HepG2 (cell line): ENCODE data around the gene CD68. TPM values are rescaled to one million over a fixed set of nuclear protein-coding genes. Genes with fewer than 3 reads are reported as not detected.

ENCODE experiments used
- ATAC-seq: fragments of 200-7000 bp; cut with Tn5 transposase; 3 replicates; pipeline ENCODE4 v1.9.1; 2020; ENCODE audit warnings: mild to moderate bottlenecking, moderate library complexity
- BruUV-seq: library from RNA; stranded (reverse); fragments of 400-500 nt; replicated peaks from 2 replicates; lab custom pipeline; 2021; lab: Mats Ljungman, UMichigan
- CTCF ChIA-PET: fragments of 300-600 bp; formaldehyde crosslinking; extraction: SDS; loops from one replicate; lab custom pipeline; 2021; ENCODE audit warnings: low total read pairs, inconsistent platforms, low intra/inter-chr PET ratio; lab: Yijun Ruan, JAX
- POLR2A ChIA-PET: fragments of 350-600 bp; sonication (Branson Sonifier 250); formaldehyde crosslinking; loops from one replicate; lab custom pipeline; 2020; ENCODE audit warnings: antibody characterized with exemption, inconsistent platforms; lab: Yijun Ruan, JAX
- DNase-seq: peaks from one replicate; pipeline ENCODE4 v3.0.0-alpha.2; 2015; ENCODE audit warnings: low spot score
- FAIRE-seq: peaks from 3 replicates; lab custom pipeline; 2011; peaks lifted over from hg19 to GRCh38; lab: Jason Lieb, UNC
- H2AFZ ChIP-seq: one replicate; pipeline ENCODE4 v1.6.1; 2011; ENCODE audit warnings: low read length, inconsistent platforms
- H3K27ac ChIP-seq: fragments of 300-600 bp; 3 replicates; pipeline ENCODE4 v1.8.0; 2011; ENCODE audit warnings: mixed run types, mild to moderate bottlenecking, mixed read lengths, low read length, inconsistent platforms; ENCODE audit not compliant: insufficient read depth; ENCODE audit errors: extremely low read length
- H3K27me3 ChIP-seq, 2 experiments: fragments of 200-600 bp in 1 of 2; 2 replicates in 1 of 2; 3 replicates in 1 of 2; pipeline versions ENCODE4 v1.6.0 to v1.8.0; 2011; ENCODE audit warnings: low read length in 2 of 2, mild to moderate bottlenecking in 2 of 2, moderate library complexity in 2 of 2, inconsistent platforms in 1 of 2; ENCODE audit not compliant: insufficient read depth in 2 of 2, control insufficient read depth in 1 of 2
- H3K36me3 ChIP-seq, 2 experiments: fragments of 200-600 bp in 1 of 2; replicated peaks in 1 of 2; 2 replicates in 1 of 2; 3 replicates in 1 of 2; pipeline versions ENCODE4 v1.5.1 to v1.8.0; 2011; ENCODE audit warnings: low read length in 2 of 2, inconsistent platforms in 1 of 2; ENCODE audit not compliant: insufficient read depth in 2 of 2, control insufficient read depth in 1 of 2
- H3K4me1 ChIP-seq: 2 replicates; pipeline ENCODE4 v1.5.1; 2012; ENCODE audit warnings: low read length, inconsistent platforms; ENCODE audit not compliant: insufficient read depth
- H3K4me2 ChIP-seq: 2 replicates; pipeline ENCODE4 v1.6.0; 2011; ENCODE audit warnings: low read depth, low read length, inconsistent platforms
- H3K4me3 ChIP-seq, 3 experiments: fragments of 200-600 bp in 1 of 3; sonication (generic), shearing (Covaris generic) in 1 of 3; replicated peaks in 1 of 3; 2 replicates each; pipeline ENCODE4 v1.5.1; 2011 to 2016; ENCODE audit warnings: low read length in 3 of 3, inconsistent platforms in 2 of 3, low read depth in 2 of 3, mild to moderate bottlenecking in 2 of 3, control low read depth in 1 of 3, mixed read lengths in 1 of 3; ENCODE audit not compliant: insufficient read depth in 1 of 3
- H3K79me2 ChIP-seq: one replicate; pipeline ENCODE4 v1.6.1; 2011; ENCODE audit warnings: low read length, inconsistent platforms; ENCODE audit not compliant: insufficient read depth
- H3K9ac ChIP-seq: 2 replicates; pipeline ENCODE4 v1.6.0; 2011; ENCODE audit warnings: mild to moderate bottlenecking, low read depth, low read length, inconsistent platforms; ENCODE audit not compliant: insufficient read depth
- H3K9me3 ChIP-seq: 2 replicates; pipeline ENCODE4 v1.5.1; 2012; ENCODE audit warnings: mild to moderate bottlenecking, low read length
- H4K20me1 ChIP-seq: 2 replicates; pipeline ENCODE4 v1.6.0; 2011; ENCODE audit warnings: inconsistent platforms, mild to moderate bottlenecking, low read length, moderate library complexity; ENCODE audit not compliant: insufficient read depth
- CEBPB ChIP-seq: IDR thresholded peaks from 2 replicates; pipeline ENCODE4 v1.6.1; 2011; ENCODE audit warnings: low read depth, low read length, improper control_type of control experiment, borderline replicate concordance
- CEBPG ChIP-seq: IDR thresholded peaks from 2 replicates; pipeline ENCODE4 v1.6.1; 2016
- CREB3 ChIP-seq: sonication (generic); formaldehyde crosslinking; IDR thresholded peaks from 2 replicates; pipeline ENCODE4 v1.5.0; 2020; ENCODE audit warnings: missing genetic modification reagents
- EEA1 ChIP-seq: sonication (generic); formaldehyde crosslinking; IDR thresholded peaks from 2 replicates; pipeline ENCODE4 v1.5.1; 2020; ENCODE audit warnings: mild to moderate bottlenecking, missing genetic modification reagents, borderline replicate concordance
- FOXA1 ChIP-seq, 2 experiments: fragments of 450-650 bp in 1 of 2; sonication (generic) in 1 of 2; formaldehyde crosslinking in 1 of 2; IDR thresholded peaks; 2 replicates each; pipeline versions ENCODE4 v1.4.0 to v1.6.1; 2016 to 2020; ENCODE audit warnings: missing genetic modification reagents in 1 of 2
- FOXM1 ChIP-seq: sonication (generic); formaldehyde crosslinking; IDR thresholded peaks from 2 replicates; pipeline ENCODE4 v1.5.0; 2020; ENCODE audit warnings: missing genetic modification reagents
- GABPB1 ChIP-seq: IDR thresholded peaks from 2 replicates; pipeline ENCODE4 v1.6.1; 2016; ENCODE audit warnings: mild to moderate bottlenecking, missing genetic modification reagents, moderate library complexity, missing compliant biosample characterization
- MAFK ChIP-seq, 2 experiments: IDR thresholded peaks in 1 of 2; conservative IDR thresholded peaks in 1 of 2; 2 replicates each; pipeline ENCODE4 v1.6.1; 2011; ENCODE audit warnings: improper control_type of control experiment in 2 of 2, low read length in 2 of 2
- RORA ChIP-seq: sonication (generic); formaldehyde crosslinking; IDR thresholded peaks from 2 replicates; pipeline ENCODE4 v1.5.0; 2020; ENCODE audit warnings: mild to moderate bottlenecking, missing genetic modification reagents, moderate library complexity
- ZMAT3 ChIP-seq: sonication (generic); formaldehyde crosslinking; conservative IDR thresholded peaks from 2 replicates; pipeline ENCODE4 v1.7.0; 2021; ENCODE audit warnings: missing genetic modification reagents
- ZNF512B ChIP-seq: sonication (generic); formaldehyde crosslinking; IDR thresholded peaks from 2 replicates; pipeline ENCODE4 v1.5.1; 2020; ENCODE audit warnings: missing genetic modification reagents, mild to moderate bottlenecking, borderline replicate concordance
- ZNF513 ChIP-seq: sonication (generic); formaldehyde crosslinking; conservative IDR thresholded peaks from 2 replicates; pipeline ENCODE4 v1.5.0; 2020; ENCODE audit warnings: missing genetic modification reagents
- ZNF674 ChIP-seq: sonication (generic); formaldehyde crosslinking; IDR thresholded peaks from 2 replicates; pipeline ENCODE4 v1.5.0; 2020; ENCODE audit warnings: low read depth, mild to moderate bottlenecking, missing genetic modification reagents
- ZZZ3 ChIP-seq: sonication (generic); formaldehyde crosslinking; IDR thresholded peaks from 2 replicates; pipeline ENCODE4 v1.4.0; 2020; ENCODE audit warnings: missing genetic modification reagents, mild to moderate bottlenecking, borderline replicate concordance
- WGBS: methylation state at CpG from one replicate; pipeline ENCODE4 v1.1.6; 2017; ENCODE audit warnings: low lambda C conversion rate; 5-methylcytosine and 5-hydroxymethylcytosine counted together
- in situ Hi-C: cut with HindIII; loops from 2 replicates; pipeline ENCODE4 v1.10.0; 2017; ENCODE audit warnings: low pct_unique_long_range_greater_than_20kb; ENCODE audit not compliant: extremely low pct_ligation_motif_present
- intact Hi-C: fragments of 100-400 bp; cut with micrococcal nuclease; formaldehyde crosslinking; loops from one replicate; pipeline ENCODE4 v1.10.0; 2022; ENCODE audit not compliant: unreplicated experiment
- polyA plus RNA-seq, 8 experiments: library from polyadenylated mRNA; depleted of rRNA in 3 of 8; stranded (reverse) in 7 of 8; unstranded in 1 of 8; fragments of >200 nt; fragmentation: Illumina TruSeq in 4 of 8; extraction: Trizol in 4 of 8; gene quantifications; 2 replicates each; pipeline versions ENCODE4 v1.2.1 to v1.2.3, GENCODE V29; 2011 to 2016; ENCODE audit warnings: low read depth in 4 of 8, missing spikeins in 1 of 8, mixed read lengths in 1 of 8; ENCODE audit not compliant: insufficient read depth in 1 of 8
- total RNA-seq, 5 experiments: library from RNA; depleted of rRNA; stranded (reverse); fragments of >200 nt; fragmentation: Illumina TruSeq; extraction: Trizol; gene quantifications; 2 replicates each; pipeline ENCODE4 v1.2.3, GENCODE V29; 2016; ENCODE audit warnings: low read depth in 1 of 5

The CD68 gene
- total and polyA plus RNA-seq, 2 of the 13 experiments (the other 11 are each of a cell fraction or from before 2014, with no cell fraction given) = 10.3 to 104 TPM

- TF ChIP-seq CREB3 (CRISPR knock-in tag) (no peak), MAFK (conservative IDR thresholded peaks at IDR 0.05 in 1 of 2, IDR thresholded peaks at IDR 0.05 in 1 of 2; ENCODE audit: low read length in 2 of 2) (peak; percentile 48 to 57; a peak in 2 of 4 replicates), ZNF513 (CRISPR knock-in tag) (no peak), ZZZ3 (CRISPR knock-in tag) (no peak), ZNF674 (CRISPR knock-in tag) (no peak)
Measured at GRCh38 chr17:7579001-7579833, at the start of gene CD68 (continued).

GRCh38 chr17:7530023-7530900 lies 49.2 kb upstream of the CD68 start:
- 32% methylated on average over 6 of the region's 6 CpGs for whole genome bisulfite sequencing
- ATAC-seq (no peak), DNase-seq (no peak), FAIRE-seq (no peak)
- no peaks in the 10 kb centered on the region for H3K36me3 ChIP-seq
- intact Hi-C loops = no loop called here
- H3K9ac ChIP-seq = no peak overlapping the region
- ChIA-PET POLR2A (no interaction called here), CTCF (no interaction called here)
- in situ Hi-C loops = no loop called here
- H3K27me3 ChIP-seq = peaks cover 0 to 1% of the 10 kb centered on the region in 2 experiments; a peak in 1 of 5 replicates
- no peak overlapping the region for H3K4me3 ChIP-seq
- H3K9me3 ChIP-seq = no peaks in the 10 kb centered on the region
- no peak overlapping the region for H2AFZ ChIP-seq
- no peaks in the 10 kb centered on the region for H3K79me2 ChIP-seq
- peaks cover 32% of the 10 kb centered on the region for H3K4me1 ChIP-seq
- no peak overlapping the region for H3K27ac ChIP-seq
- no TSS peak for BruUV-seq
- H3K4me2 ChIP-seq = no peak overlapping the region
- no peaks in the 10 kb centered on the region for H4K20me1 ChIP-seq
- TF ChIP-seq FOXA1 (IDR thresholded peaks at IDR 0.05) (no peak), FOXA1 (CRISPR knock-in tag; IDR thresholded peaks at IDR 0.05) (no peak), FOXM1 (CRISPR knock-in tag) (no peak), CEBPG (0 out of 2 replicates have a peak, but pooled peaks have one; percentile 6), GABPB1 (no peak), CEBPB (peak; percentile 55; the same call in 1 of the 2 replicates), ZMAT3 (CRISPR knock-in tag) (no peak), EEA1 (CRISPR knock-in tag) (no peak), RORA (CRISPR knock-in tag) (no peak), ZNF512B (no peak)
